HG02938 (cell line): ENCODE measurements around the gene DDI1.

Experiments used
- ATAC-seq: cut with Tn5 transposase; IDR thresholded peaks from one replicate; pipeline ENCODE4 v1.9.1; 2021; ENCODE audit warnings: mild to moderate bottlenecking, moderate library complexity; ENCODE audit not compliant: unreplicated experiment

Gene DDI1

GRCh38 chr11:104075706-104076105 lies 39.3 kb downstream of the DDI1 start:
- no peak for ATAC-seq

GRCh38 chr11:104076455-104076854 lies 40.0 kb downstream of the DDI1 start:
- no peak for ATAC-seq

- no peak for ATAC-seq
Measured at GRCh38 chr11:104078245-104078644, 41.8 kb downstream of the DDI1 start.

- ATAC-seq, result no peak
Measured at GRCh38 chr11:104078995-104079394, 42.6 kb downstream of the DDI1 start.

- no peak for ATAC-seq
Measured at GRCh38 chr11:104086621-104087020, 50.2 kb downstream of the DDI1 start.
